Right hindlimb (tissue), 1 donor: ENCODE measurements around the gene CFAP74.
"Not testable (repeated sequence)": the region's sequence is repeated elsewhere in the genome, so short reads cannot be mapped to it uniquely, and the experiment has no call there.

Experiments used
- DNase-seq: peaks from one replicate; pipeline ENCODE4 v3.0.0-alpha.2; 2018

CFAP74 gene

DNA sequence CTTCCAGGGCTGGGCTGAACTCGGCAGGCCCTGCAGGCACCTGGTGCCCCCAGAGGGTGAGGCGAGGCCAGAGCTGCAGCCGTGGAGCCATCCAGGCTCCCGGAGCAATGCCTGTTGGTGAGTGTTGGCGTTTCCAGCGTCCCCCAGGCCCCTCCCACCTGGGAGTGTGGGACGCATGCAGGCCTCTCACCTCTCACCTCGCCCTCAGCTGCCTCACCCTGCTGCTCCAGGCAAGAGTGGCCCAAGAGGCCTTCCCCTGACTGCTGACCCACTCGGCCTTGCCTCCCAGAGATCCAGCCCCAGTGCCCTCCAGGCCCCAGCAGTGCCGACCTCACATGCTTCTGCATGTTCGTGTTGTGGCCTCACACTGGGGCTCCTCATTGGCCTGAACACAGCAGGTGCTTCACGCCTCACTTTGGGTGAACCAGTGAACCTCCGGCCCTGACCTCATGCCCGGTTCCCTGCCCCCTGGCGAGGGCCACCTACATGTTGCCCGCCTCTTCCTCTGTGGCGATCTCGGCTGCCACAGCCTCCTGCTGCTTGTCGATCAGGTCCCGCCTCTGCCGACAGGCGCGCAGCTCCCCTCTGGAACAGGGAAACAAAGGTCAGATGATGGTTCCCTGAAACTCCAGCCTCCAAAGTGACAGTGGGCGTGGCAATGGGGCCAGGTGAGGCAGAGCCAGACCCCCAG lies 17.0 kb downstream of the CFAP74 start:
- DNase-seq: no peak

DNA sequence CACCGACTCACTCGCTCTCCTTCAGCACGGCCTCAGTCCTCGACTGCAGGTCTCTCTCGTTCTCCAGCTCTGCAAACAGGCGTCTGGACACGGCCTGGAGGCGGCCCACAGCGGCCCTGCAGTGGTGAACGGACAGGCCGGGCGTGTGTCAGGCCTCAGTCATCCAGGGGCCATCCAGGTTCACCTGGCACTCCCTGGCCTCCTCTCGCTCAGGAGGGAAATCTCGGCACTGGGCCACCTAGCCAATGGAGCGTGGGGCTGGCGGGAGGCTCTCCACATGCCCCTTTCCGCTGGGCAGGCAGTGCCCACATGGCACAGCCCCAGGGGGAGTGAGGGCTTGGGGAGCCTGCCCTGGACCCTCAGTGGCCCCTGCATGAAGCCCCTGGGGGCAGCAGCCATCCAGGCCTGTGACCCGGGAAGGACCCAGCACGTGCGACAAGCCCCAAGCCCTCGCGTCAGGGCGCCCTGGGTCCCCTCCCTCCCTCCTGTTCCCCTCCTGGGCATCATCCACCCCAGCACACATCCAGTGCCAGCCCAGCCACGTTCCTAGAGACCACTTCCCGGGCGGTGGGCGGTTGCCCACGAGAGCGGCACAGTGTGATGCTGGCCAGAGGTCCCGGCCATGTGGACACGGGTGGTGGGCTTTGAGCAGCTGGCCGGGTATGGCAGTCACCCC lies 18.1 kb downstream of the CFAP74 start:
- DNase-seq: no peak

DNA sequence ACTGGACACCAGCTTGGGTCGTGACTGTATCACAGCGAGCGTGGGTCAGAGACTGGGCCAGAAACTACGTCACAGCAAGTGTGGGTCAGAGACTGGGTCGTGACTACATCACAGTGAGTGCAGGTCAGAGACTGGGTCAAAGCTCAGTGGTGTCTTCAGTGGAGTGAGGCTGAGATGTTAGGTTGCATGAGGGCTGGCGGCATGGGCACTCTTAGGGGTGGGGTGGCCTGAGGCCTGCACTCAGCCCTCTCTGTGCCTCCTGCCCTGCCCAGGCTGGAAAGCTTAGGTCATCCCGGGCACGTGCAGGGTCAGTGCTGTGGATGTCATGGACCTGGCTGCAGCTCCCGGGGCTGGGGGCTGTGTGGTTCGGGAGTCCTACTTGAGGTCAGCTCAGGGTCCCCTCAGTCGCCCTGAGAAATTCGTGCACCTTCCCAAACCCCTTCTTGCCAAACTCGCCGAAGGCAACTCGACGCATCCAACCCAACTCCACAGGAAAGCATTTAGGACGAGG lies 19.0 kb downstream of the CFAP74 start:
- no peak for DNase-seq

DNA sequence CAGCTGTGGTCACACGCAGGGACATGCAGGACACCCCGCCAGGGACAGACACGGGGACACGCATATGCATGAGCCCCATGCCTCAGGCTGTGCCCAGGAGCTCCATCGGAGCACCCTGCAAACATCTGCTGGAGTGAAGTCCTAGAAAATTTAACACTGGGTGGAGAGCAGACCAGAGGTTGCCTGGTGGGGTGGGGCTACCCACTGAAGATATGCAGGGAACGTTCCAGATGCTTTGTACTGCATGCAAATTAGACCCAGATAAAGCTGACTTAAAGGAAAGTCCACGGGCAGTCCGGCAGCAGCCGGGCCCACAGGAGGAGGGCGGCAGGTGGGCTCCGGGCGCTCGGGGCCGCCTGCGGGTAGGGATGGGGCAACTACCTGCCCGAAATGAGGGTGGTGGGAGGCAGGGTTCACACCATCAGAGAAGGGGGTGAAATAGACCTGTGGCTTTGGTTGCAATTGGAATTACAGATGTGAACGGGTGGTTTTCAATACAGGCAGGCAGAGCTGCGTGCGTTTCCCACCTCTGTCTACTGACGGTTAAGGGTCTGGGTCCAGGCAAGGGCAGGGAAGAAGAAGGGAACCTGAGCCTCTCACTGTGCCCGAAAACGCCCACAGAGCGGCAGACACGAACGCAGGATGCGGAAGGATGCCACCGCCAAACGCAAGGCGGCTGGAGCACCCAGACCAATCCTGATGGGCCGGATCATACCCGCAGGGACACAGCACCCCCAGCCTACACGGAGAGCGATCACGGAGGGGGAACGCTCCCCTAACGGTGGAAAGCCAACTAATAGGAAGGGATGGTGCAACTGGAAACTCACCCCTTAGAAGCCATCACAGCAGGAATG lies 21.0 kb downstream of the CFAP74 start:
- DNase-seq: no peak

DNA sequence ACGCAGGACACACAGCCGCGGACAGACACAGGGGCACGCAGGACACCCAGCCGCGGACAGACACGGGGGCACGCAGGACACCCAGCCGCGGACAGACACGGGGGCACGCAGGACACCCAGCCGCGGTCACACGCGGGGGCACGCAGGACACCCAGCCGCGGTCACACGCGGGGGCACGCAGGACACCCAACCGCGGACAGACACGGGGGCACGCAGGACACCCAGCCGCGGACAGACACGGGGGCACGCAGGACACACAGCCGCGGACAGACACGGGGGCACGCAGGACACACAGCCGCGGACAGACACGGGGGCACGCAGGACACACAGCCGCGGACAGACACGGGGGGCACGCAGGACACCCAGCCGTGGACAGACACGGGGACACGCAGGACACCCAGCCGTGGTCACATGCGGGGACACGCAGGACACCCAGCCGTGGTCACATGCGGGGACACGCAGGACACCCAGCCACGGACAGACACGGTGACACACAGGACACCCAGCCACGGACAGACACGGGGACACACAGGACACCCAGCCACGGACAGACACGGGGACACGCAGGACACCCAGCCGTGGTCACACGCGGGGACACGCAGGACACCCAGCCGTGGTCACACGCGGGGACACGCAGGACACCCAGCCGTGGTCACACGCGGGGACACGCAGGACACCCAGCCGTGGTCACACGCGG lies 21.8 kb downstream of the CFAP74 start:
- not testable (repeated sequence) for DNase-seq

DNA sequence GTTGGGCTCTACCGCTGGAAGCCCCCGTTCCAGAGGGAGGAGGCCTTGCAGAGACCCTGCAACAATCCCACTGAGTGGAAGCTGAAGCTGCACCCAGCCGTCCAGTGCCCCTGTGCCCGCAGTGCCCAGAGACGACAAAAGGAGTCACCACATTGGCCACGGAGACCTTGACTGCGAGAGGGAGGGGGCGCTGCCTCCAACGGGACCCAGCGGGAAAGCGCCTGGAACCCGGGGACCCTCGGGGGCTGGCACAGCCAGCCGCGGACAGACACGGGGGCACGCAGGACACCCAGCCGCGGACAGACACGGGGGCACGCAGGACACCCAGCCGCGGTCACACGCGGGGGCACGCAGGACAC lies 22.5 kb downstream of the CFAP74 start:
- no peak for DNase-seq

DNA sequence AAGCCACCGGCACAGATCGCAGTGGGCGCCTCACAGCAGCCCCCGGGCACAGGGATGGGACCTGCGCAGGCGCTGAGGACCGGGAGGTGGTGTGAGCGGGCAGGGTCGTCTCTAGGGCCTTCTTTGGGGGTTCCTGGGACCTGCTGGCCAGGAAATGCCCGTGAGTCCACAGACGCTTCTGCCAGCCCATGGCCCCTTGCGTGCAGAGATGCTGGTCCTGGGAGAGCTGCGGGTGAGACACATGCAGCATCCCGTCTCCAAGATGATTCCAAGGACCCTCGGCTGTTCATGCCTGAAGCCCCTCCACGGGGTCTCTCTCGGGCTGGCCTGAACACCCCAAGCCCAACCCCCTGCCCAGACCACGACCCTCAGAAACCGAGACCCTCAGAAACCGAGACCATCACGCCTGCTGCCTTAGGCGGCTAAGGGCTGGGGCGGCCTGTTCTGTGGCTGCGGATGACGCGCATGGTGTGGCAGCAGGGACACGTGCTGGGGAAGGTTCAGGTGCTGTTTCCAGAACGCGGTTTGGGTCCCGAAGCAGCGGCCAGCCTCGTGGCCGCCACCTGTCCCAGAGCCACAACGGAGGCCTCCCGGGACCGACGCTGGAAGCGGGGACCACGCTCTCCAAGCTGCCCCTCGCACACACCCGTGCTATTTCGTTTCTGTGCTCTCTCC lies 23.0 kb downstream of the CFAP74 start:
- peak; percentile 6 for DNase-seq

DNA sequence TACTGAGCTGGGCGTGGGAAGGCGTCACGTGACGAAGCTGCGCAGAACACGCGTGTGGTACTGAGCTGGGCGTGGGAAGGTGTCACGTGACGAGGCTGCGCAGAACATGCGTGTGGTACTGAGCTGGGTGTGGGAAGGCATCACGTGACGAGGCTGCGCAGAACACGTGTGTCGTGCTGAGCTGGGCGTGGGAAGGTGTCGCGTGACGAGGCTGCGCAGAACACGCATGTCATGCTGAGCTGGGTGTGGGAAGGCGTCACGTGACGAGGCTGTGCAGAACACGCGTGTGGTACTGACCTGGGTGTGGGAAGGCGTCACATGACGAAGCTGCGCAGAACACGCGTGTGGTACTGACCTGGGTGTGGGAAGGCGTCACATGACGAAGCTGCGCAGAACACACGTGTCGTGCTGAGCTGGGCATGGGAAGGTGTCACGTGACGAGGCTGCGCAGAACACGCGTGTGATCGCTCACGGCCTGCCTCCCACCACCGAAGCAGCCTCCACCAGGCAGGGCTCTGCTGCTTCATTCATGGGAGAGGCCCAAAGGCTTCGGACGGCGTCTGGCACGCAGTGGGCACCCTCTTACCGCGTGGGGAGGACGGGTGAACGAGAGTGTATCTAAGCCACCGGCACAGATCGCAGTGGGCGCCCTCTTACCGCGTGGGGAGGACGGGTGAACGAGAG lies 24.0 kb downstream of the CFAP74 start:
- DNase-seq: peak; percentile 12

DNA sequence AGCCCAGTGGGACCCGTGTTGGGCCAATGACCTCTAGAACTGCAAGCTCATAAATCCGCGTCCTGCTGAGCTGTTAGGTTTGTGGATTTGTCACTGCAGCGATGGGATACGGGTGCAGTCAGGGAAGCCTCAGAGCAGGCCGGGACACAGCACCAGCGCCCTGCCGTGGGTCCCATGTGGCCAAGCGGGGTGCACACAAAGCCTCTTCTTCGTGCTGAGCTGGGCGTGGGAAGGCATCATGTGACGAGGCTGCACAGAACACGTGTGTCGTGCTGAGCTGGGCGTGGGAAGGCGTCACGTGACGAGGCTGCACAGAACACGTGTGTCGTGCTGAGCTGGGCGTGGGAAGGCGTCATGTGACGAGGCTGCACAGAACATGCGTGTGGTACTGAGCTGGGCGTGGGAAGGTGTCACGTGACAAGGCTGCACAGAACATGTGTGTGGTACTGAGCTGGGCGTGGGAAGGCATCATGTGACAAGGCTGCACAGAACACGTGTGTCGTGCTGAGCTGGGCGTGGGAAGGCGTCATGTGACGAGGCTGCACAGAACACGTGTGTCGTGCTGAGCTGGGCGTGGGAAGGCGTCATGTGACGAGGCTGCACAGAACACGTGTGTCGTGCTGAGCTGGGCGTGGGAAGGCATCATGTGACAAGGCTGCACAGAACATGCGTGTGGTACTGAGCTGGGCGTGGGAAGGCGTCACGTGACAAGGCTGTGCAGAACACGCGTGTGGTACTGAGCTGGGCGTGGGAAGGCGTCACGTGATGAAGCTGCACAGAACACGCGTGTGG lies 24.7 kb downstream of the CFAP74 start:
- peak; percentile 7 for DNase-seq

DNA sequence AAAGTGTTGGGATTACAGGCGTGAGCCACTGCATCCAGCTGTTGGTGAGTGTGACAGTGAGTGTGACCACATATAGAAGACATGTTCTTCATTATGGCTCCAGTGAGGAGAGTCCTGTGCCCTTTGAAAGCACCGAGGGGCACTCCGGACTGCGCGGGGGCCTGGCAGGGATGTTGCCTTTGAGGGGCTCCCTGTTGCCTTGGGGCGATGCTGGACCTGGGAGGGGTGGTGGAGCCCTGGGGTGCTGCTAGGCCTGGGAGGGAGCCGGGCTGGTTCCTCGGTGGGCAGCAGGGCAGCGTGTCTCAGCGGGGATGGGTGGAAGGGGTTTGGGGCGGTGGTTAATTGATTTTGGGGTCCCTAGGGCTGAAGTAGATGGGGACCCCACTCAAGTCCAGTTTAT lies 25.5 kb downstream of the CFAP74 start:
- DNase-seq: peak; percentile 0

DNA sequence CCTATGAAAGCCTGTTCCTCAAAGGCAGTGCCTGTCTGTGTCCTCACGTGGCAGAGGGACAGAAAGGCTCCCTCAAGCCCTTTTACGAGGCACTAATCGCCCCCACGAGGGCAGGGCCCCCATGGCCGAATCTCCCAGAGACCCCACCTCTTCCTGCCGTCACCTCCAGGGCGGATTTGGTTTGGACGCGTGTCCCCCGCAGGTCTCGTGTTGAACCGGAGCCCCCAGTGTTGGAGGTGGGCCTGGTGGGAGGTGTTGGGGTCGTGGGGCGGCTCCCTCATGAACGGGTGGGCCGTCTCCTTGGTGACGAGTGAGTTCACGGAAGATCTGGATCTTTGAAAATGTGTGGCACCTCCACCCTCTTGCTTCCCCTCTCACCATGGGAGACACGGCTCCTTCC lies 27.6 kb downstream of the CFAP74 start:
- DNase-seq: peak; percentile 3

DNA sequence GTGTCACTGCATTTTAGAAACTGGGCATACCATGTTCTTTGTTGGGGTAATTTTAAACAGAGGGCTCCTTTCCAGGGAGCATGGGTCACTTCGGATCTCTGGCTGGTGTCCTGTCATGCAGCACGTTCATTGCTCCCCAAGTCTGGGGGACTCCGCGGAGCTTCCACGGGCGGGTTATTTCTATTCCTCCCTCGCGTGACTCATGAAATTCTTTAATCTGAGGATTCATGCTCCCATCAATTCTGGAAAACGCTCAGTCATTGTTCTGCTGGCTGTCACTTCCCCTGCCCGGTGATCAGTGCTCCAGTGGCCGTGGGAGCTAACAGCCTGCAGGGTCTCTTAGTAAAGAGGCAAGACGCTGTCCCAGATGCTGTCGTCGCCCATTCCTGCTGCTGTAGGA lies 28.1 kb downstream of the CFAP74 start:
- peak; percentile 3 for DNase-seq

DNA sequence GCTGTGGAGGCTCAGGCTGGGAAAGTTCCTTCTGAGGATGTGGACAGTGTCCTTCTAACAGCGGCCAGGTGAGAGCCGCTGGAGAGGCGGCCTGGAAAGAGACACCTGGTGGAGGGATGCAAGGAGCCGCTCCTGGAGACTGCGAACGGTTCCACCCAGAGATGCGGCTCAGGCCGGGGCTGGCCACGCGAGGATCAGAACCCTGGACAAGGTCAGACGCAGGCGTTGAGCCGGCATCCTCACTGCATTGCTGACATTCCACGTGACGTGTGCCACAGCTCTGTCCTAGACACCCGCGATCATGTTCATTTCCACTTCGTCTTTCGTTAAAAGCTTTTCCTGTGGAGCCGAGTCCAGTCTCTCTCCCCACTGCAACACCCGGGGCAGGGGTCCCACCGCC lies 28.8 kb downstream of the CFAP74 start:
- peak; percentile 13 for DNase-seq

DNA sequence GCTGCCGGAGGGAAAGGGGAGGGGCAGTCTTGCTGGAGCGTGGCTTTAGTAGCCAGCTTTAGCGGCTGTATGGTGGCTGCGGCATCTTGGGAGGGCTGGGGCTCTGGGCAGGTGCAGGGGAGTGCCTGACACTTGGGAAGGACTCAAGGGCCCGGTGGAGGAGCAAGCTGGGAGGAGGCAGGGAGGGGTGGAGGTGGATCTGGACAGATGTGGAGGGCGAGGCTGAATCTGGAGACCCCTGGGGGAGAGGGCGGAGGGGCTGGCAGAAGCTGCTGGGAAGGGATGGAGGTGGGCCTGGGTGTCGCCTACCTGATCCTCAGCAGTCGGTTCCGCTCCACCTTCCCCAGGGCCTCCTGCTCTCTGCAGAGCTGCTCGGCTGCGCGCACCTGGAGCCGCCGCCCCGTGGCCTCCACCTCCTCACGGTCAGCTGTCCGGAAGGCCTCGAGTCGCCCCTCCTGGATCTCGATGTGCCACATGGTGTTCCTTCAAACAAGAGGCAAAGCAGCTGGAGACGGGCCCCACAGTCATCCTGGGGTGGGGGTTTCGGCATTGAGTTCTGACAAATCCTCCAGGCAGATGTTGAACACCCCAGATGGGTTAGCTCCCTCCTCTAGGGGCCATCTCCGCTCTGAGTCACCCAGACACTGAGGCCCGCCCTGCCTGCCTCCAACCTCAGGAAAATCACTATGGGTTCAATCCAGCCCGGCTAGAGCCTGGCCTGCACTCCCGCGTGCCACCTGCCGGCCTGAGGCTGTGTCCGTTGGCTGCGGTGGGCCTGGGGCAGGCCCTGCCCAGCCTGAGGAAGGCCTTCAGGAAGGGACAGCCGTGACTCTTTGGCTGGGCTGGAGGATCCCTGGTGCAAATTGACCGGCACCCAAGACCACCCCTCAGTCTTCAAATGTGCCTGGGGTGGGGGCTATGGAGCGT lies 29.6 kb downstream of the CFAP74 start:
- DNase-seq: peak; percentile 8

DNA sequence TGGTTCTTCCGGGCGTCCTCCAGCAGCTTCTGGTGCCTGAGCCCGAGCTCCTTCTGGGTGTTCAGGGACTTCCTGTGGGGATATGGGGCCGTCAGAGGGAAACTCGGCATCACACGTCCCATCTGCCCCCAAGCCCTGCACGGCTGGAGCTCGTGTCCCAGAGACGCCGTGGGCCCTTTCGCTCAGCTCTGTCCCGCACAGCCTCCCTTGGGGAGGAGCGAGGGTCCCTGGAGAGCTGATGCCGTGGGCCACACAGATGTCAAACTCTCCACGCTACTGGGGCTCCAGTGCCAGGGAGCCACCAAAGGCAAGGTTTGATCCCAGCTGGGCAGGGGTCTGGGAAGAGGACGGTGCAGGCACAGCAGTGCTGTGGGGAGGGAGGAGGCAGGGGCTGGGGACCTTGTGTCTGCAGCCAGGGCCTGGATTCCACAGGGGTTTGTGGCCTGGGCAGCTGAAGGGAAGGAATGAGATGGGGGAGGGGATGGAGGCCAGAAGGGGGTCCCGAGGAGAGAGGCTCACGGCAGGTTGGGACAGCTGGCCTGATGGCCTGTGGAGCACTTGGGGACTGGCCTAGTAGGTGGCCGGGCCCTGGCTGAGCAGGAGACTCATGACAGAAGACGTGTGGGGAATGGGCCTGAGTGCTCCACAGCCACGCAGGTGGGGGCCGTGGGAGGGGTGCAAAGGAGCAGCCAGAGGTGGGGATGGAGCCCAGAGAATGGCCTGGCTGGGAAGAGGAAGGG lies 30.4 kb downstream of the CFAP74 start:
- peak; percentile 12 for DNase-seq

DNA sequence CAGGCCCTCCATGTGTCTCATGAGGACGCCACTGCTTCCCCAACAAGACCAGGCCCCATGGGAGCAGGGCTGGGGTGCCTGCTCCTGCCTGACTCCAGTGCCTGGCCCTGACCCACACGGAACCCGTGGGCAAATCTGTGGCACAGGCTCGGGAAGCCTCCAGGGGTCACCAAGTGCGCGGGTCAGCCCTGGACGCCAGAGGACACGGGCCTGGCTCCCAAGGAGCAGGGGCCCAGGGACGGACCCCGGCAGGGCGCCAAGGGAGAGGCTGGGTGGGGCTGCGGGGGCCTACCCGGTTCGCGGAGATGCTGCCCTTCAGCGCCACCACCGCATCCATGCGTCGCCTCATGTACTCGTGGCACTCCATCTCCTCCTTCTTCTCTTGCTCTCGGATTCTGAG lies 31.9 kb downstream of the CFAP74 start:
- DNase-seq: no peak

DNA sequence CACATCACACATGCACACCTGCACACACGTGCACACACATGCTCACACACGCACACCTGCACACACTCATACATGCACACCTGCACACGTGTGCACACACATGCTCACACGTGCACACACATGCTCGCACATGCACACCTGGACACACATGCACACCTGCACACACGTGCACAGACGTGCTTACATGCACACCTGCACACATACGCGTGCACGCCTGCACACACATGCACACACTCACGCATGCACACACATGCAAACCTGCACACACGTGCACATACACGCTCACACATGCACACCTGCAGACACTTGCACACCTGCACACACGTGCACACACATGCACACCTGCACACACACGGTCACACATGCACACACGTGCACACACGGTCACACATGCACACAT lies 32.6 kb downstream of the CFAP74 start:
- no peak for DNase-seq

DNA sequence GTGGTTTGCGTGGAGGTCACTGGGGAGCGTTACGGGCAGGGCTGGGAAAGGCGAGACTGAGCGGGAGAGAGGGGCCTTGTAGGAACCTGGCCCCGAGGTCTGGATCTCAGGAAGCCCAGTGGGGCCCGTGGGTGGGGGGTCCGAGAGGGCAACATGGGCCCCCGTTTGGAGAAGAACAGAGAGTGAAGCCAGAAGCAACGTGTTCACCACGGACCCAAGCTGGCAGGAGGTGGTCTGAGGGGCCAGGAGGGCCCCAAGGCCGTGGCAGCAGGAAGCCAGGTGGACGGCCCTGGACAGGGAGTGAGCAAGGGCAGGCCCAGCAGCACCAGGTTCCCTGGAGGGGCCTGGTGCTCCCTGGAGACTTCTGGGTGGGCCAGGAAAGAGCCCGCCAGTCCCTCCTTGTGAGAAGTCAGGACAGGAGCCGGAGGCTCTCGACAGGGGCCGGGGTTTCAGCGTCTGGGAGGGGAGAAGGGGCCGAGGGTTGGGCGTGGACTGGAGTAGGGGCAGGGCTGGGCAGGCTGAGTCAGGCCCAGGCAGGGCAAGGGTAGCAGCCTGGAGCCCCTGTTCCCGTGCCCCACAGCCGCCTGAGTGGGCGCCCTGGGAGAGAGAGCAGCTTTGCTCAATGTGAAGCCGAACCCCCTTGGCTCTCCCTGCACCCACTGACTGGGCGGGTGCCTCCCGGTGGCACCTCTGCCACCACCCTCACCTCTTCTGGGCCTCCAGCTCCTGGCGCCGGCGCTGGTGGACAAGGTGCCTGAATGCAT lies 33.5 kb downstream of the CFAP74 start:
- no peak for DNase-seq
